Neural progenitor cell (in vitro differentiated cells): ENCODE data around the gene WWOX. TPM values are rescaled to one million over a fixed set of nuclear protein-coding genes. Genes with fewer than 3 reads are reported as not detected.

Experiments
- DNase-seq: peaks from one replicate; pipeline ENCODE4 v3.0.0-alpha.2; 2016; ENCODE audit warnings: low spot score
- H2AFZ ChIP-seq: fragments of 200-600 bp; sonication (generic); replicated peaks from 2 replicates; pipeline ENCODE4 v1.6.1; 2016; ENCODE audit warnings: antibody characterized with exemption
- H3F3A ChIP-seq: fragments of 200-600 bp; sonication (generic); 2 replicates; pipeline ENCODE4 v1.6.1; 2016; ENCODE audit warnings: antibody characterized with exemption, low read depth
- H3K27ac ChIP-seq: fragments of 200-600 bp; sonication (generic); 2 replicates; pipeline ENCODE4 v1.5.1; 2016; ENCODE audit warnings: mild to moderate bottlenecking
- H3K27me3 ChIP-seq: fragments of 200-600 bp; sonication (generic); 2 replicates; pipeline ENCODE4 v1.6.1; 2016; ENCODE audit warnings: mild to moderate bottlenecking, moderate library complexity
- H3K36me3 ChIP-seq: fragments of 200-600 bp; sonication (generic); 2 replicates; pipeline ENCODE4 v1.5.1; 2016
- H3K4me1 ChIP-seq: fragments of 200-600 bp; sonication (generic); 2 replicates; pipeline ENCODE4 v1.6.1; 2016; ENCODE audit warnings: mixed run types
- H3K4me2 ChIP-seq: fragments of 200-600 bp; sonication (generic); 2 replicates; pipeline ENCODE4 v1.6.1; 2016
- H3K4me3 ChIP-seq: fragments of 200-600 bp; sonication (generic); 2 replicates; pipeline ENCODE4 v1.5.1; 2016
- H3K79me2 ChIP-seq: fragments of 200-600 bp; sonication (generic); 2 replicates; pipeline ENCODE4 v1.6.1; 2016; ENCODE audit warnings: low read depth
- H3K9ac ChIP-seq: fragments of 200-600 bp; sonication (generic); 2 replicates; pipeline ENCODE4 v1.6.1; 2016
- H3K9me3 ChIP-seq: fragments of 200-600 bp; sonication (generic); 2 replicates; pipeline ENCODE4 v1.5.1; 2016; ENCODE audit warnings: low read depth
- H4K20me1 ChIP-seq: fragments of 200-600 bp; sonication (generic); 2 replicates; pipeline ENCODE4 v1.6.1; 2016; ENCODE audit warnings: low read depth
- H3K27ac Mint-ChIP-seq: 3 replicates; pipeline ENCODE4 v1.8.0; 2021; ENCODE audit warnings: mixed read lengths
- H3K27me3 Mint-ChIP-seq: 2 replicates; pipeline ENCODE4 v1.8.0; 2022; ENCODE audit warnings: low read depth, mild to moderate bottlenecking, inconsistent platforms, moderate library complexity, mixed read lengths; ENCODE audit not compliant: insufficient read depth
- H3K36me3 Mint-ChIP-seq: 3 replicates; pipeline ENCODE4 v1.8.0; 2021; ENCODE audit warnings: mixed read lengths
- H3K4me1 Mint-ChIP-seq: 3 replicates; pipeline ENCODE4 v1.8.0; 2021; ENCODE audit warnings: mixed read lengths
- H3K4me3 Mint-ChIP-seq: 3 replicates; pipeline ENCODE4 v1.8.0; 2021; ENCODE audit warnings: mild to moderate bottlenecking, moderate library complexity, mixed read lengths
- H3K9me3 Mint-ChIP-seq: 3 replicates; pipeline ENCODE4 v1.8.0; 2020; ENCODE audit warnings: mixed read lengths
- CTCF ChIP-seq: fragments of 200-600 bp; sonication (generic); IDR thresholded peaks from 2 replicates; pipeline ENCODE4 v1.5.1; 2017; ENCODE audit warnings: antibody characterized with exemption, mild to moderate bottlenecking
- EZH2 ChIP-seq: fragments of 200-600 bp; sonication (generic); IDR thresholded peaks from 2 replicates; pipeline ENCODE4 v1.6.1; 2017; ENCODE audit warnings: antibody characterized with exemption, mild to moderate bottlenecking, moderate library complexity
- EZH2phosphoT487 ChIP-seq: fragments of 200-600 bp; sonication (generic); IDR thresholded peaks from 2 replicates; pipeline ENCODE4 v1.6.1; 2017; ENCODE audit warnings: antibody characterized with exemption
- total RNA-seq: library from RNA; depleted of rRNA; stranded (reverse); fragments of >200 nt; gene quantifications from 2 replicates; pipeline ENCODE4 v1.2.3, GENCODE V29; 2015; ENCODE audit warnings: low replicate concordance

Gene WWOX
- total RNA-seq, 1 donor from 2014 or later: 63.7 TPM

GRCh38 chr16:78832100-78832499 lies 732.6 kb downstream of the WWOX start:
- Mint-ChIP-seq H3K36me3 (no peaks in the 10 kb centered on the region), H3K27me3 (no peaks in the 10 kb centered on the region), H3K27ac (no peak overlapping the region), H3K4me3 (no peak overlapping the region), H3K9me3 (no peaks in the 10 kb centered on the region), H3K4me1 (peaks cover 8% of the 10 kb centered on the region)
- TF ChIP-seq CTCF (no peak), EZH2 (no peak), EZH2phosphoT487 (no peak)
- Histone ChIP-seq H3K4me1 (no peaks in the 10 kb centered on the region), H3K9me3 (no peaks in the 10 kb centered on the region), H4K20me1 (no peaks in the 10 kb centered on the region), H3K9ac (no peak overlapping the region), H2AFZ (no peak overlapping the region), H3K27ac (no peak overlapping the region), H3K36me3 (no peaks in the 10 kb centered on the region), H3K4me3 (no peak overlapping the region), H3K27me3 (no peaks in the 10 kb centered on the region), H3F3A (no peaks in the 10 kb centered on the region), H3K79me2 (no peaks in the 10 kb centered on the region), H3K4me2 (no peak overlapping the region)
- DNase-seq: no peak

GRCh38 chr16:78836802-78837491 lies 737.5 kb downstream of the WWOX start:
- H3K27ac Mint-ChIP-seq: no peak overlapping the region
- H3K27me3 ChIP-seq: no peaks in the 10 kb centered on the region
- H3K4me3 Mint-ChIP-seq: no peak overlapping the region
- no peaks in the 10 kb centered on the region for H3K36me3 Mint-ChIP-seq
- no peak overlapping the region for H3K27ac ChIP-seq
- TF ChIP-seq CTCF (no peak), EZH2 (no peak)
- H3K9ac ChIP-seq: no peak overlapping the region
- H3K79me2 ChIP-seq: no peaks in the 10 kb centered on the region
- H3K4me1 Mint-ChIP-seq: peaks cover 5% of the 10 kb centered on the region
- H3K4me1 ChIP-seq: no peaks in the 10 kb centered on the region
- H3K36me3 ChIP-seq: no peaks in the 10 kb centered on the region
- H3K9me3 ChIP-seq: no peaks in the 10 kb centered on the region
- H3K4me3 ChIP-seq: no peak overlapping the region
- H3K27me3 Mint-ChIP-seq: no peaks in the 10 kb centered on the region
- H4K20me1 ChIP-seq: no peaks in the 10 kb centered on the region
- no peak for DNase-seq
- H2AFZ ChIP-seq: no peak overlapping the region
- no peaks in the 10 kb centered on the region for H3F3A ChIP-seq
- no peaks in the 10 kb centered on the region for H3K9me3 Mint-ChIP-seq
- no peak overlapping the region for H3K4me2 ChIP-seq

- no peak for DNase-seq
- Histone ChIP-seq H3K27ac (no peak overlapping the region), H3K9ac (no peak overlapping the region), H3K79me2 (no peaks in the 10 kb centered on the region), H3K4me1 (no peaks in the 10 kb centered on the region), H3F3A (no peaks in the 10 kb centered on the region), H2AFZ (no peak overlapping the region), H3K9me3 (no peaks in the 10 kb centered on the region), H3K4me3 (no peak overlapping the region), H3K27me3 (no peaks in the 10 kb centered on the region), H3K36me3 (no peaks in the 10 kb centered on the region), H3K4me2 (no peak overlapping the region), H4K20me1 (no peaks in the 10 kb centered on the region)
- Mint-ChIP-seq H3K27me3 (no peaks in the 10 kb centered on the region), H3K4me3 (no peak overlapping the region), H3K27ac (no peak overlapping the region), H3K4me1 (no peaks in the 10 kb centered on the region), H3K36me3 (no peaks in the 10 kb centered on the region), H3K9me3 (peaks cover 2% of the 10 kb centered on the region)
- TF ChIP-seq EZH2phosphoT487 (no peak), CTCF (no peak), EZH2 (no peak)
These were observed 738.3 kb downstream of the WWOX start for GRCh38 chr16:78837706-78838105.
